ENCODE data around the gene RND1. TPM values are rescaled to one million over a fixed set of nuclear protein-coding genes. Genes with fewer than 3 reads are reported as not detected.

Gene RND1
- total RNA-seq, 6 experiments from 2014 or later = 6.4 to 72.8 (median 17.2) TPM

- DNase-seq (no peak), ATAC-seq (no peak)
- Histone ChIP-seq H3K9me3 (no peaks in the 10 kb centered on the region), H3K4me3 (no peak overlapping the region), H3K27me3 (no peaks in the 10 kb centered on the region), H3K36me3 (peaks cover 19 to 77% (median 48%) of the 10 kb centered on the region in 4 donors), H3K4me1 (no peaks in the 10 kb centered on the region), H3K27ac (no peak overlapping the region)
- WGBS (ENCODE audit: insufficient coverage, low coverage, low lambda C conversion rate, missing lambda C conversion rate) = 93% methylated on average over 3 of the region's 4 CpGs
- intact Hi-C loops (cut with DNase I) = no loop called here
- TF ChIP-seq POLR2A (IDR thresholded peaks at IDR 0.05) (no peak), CTCF (IDR thresholded peaks at IDR 0.05) (no peak)
Measured at GRCh38 chr12:48838048-48838447, 27.6 kb downstream of the RND1 start.

GRCh38 chr12:48832321-48833060 is 33.2 kb downstream of the RND1 start:
- no peak for ATAC-seq
- 89% methylated on average over 11 of the region's 12 CpGs for WGBS (ENCODE audit: insufficient coverage, low coverage, low lambda C conversion rate, missing lambda C conversion rate)
- H3K9me3 ChIP-seq = no peaks in the 10 kb centered on the region

GRCh38 chr12:48831257-48831656 is 34.4 kb downstream of the RND1 start:
- TF ChIP-seq CTCF (IDR thresholded peaks at IDR 0.05) = no peak
- TF ChIP-seq POLR2A (IDR thresholded peaks at IDR 0.05) = no peak
- Histone ChIP-seq H3K4me1 (no peaks in the 10 kb centered on the region), H3K9me3 (no peaks in the 10 kb centered on the region), H3K27me3 (no peaks in the 10 kb centered on the region), H3K4me3 (no peak overlapping the region), H3K27ac (no peak overlapping the region), H3K36me3 (peaks cover 15 to 76% (median 41%) of the 10 kb centered on the region in 4 donors)
- DNase-seq = no peak
- intact Hi-C loops (cut with DNase I) = no loop called here
- no peak for ATAC-seq
- WGBS (ENCODE audit: insufficient coverage, low coverage, low lambda C conversion rate, missing lambda C conversion rate) = 94% methylated on average over 6 of the region's 6 CpGs

More at GRCh38 chr12:48832321-48833060, 33.2 kb downstream of the RND1 start:
- H3K27me3 ChIP-seq = no peaks in the 10 kb centered on the region
- no peaks in the 10 kb centered on the region for H3K4me1 ChIP-seq
- no peak overlapping the region for H3K4me3 ChIP-seq
- TF ChIP-seq CTCF (IDR thresholded peaks at IDR 0.05) (no peak), POLR2A (IDR thresholded peaks at IDR 0.05) (no peak)
- intact Hi-C loops (cut with DNase I) = no loop called here
- H3K36me3 ChIP-seq = peaks cover 18 to 88% (median 48%) of the 10 kb centered on the region in 4 donors
- no peak for DNase-seq
- H3K27ac ChIP-seq = no peak overlapping the region

GRCh38 chr12:48828841-48829575 is 36.7 kb downstream of the RND1 start:
- Histone ChIP-seq H3K36me3 (peaks cover 10 to 53% (median 30%) of the 10 kb centered on the region in 4 donors), H3K27me3 (no peaks in the 10 kb centered on the region), H3K27ac (no peak overlapping the region), H3K9me3 (no peaks in the 10 kb centered on the region), H3K4me3 (no peak overlapping the region), H3K4me1 (no peaks in the 10 kb centered on the region)
- TF ChIP-seq POLR2A (IDR thresholded peaks at IDR 0.05) (no peak), CTCF (IDR thresholded peaks at IDR 0.05) (no peak)
- intact Hi-C loops (cut with DNase I) = no loop called here
- 100% methylated on average over 1 of the region's 16 CpGs for WGBS (ENCODE audit: insufficient coverage, low coverage, low lambda C conversion rate, missing lambda C conversion rate)
- ATAC-seq = no peak
- no peak for DNase-seq
